GM23338 (cell line): Measurements from ENCODE around the gene EXOC3L2. TPM values are rescaled to one million over a fixed set of nuclear protein-coding genes. Genes with fewer than 3 reads are reported as not detected.

Experiments used
- ATAC-seq: fragments of 200-7000 bp; cut with Tn5 transposase; 3 replicates; pipeline ENCODE4 v1.9.1; 2020
- DNase-seq: peaks from one replicate; pipeline ENCODE4 v3.0.0-alpha.2; 2015; ENCODE audit warnings: low spot score
- H2AFZ ChIP-seq: fragments of 200-600 bp; sonication (generic); 2 replicates; pipeline ENCODE4 v1.8.0; 2016; ENCODE audit warnings: antibody characterized with exemption, mild to moderate bottlenecking, moderate library complexity
- H3F3A ChIP-seq: fragments of 200-600 bp; sonication (generic); replicated peaks from 2 replicates; pipeline ENCODE4 v1.8.0; 2017; ENCODE audit warnings: antibody characterized with exemption, mixed run types, low read depth
- H3K27ac ChIP-seq: fragments of 200-600 bp; sonication (generic); 2 replicates; pipeline ENCODE4 v1.6.1; 2016; ENCODE audit warnings: low read depth
- H3K27me3 ChIP-seq: fragments of 200-600 bp; sonication (generic); 2 replicates; pipeline ENCODE4 v1.8.0; 2016; ENCODE audit warnings: mild to moderate bottlenecking, mixed run types, moderate library complexity; ENCODE audit not compliant: insufficient read depth
- H3K36me3 ChIP-seq: fragments of 200-600 bp; sonication (generic); 2 replicates; pipeline ENCODE4 v1.8.0; 2016; ENCODE audit warnings: mild to moderate bottlenecking; ENCODE audit not compliant: insufficient read depth
- H3K4me1 ChIP-seq: fragments of 200-600 bp; sonication (generic); 2 replicates; pipeline ENCODE4 v1.8.0; 2016; ENCODE audit warnings: mild to moderate bottlenecking, moderate library complexity; ENCODE audit not compliant: insufficient read depth
- H3K4me2 ChIP-seq: fragments of 200-600 bp; sonication (generic); 2 replicates; pipeline ENCODE4 v1.7.1; 2017; ENCODE audit warnings: mixed run types
- H3K4me3 ChIP-seq: fragments of 200-600 bp; sonication (generic); 2 replicates; pipeline ENCODE4 v1.6.1; 2016; ENCODE audit warnings: mixed run types
- H3K79me2 ChIP-seq: fragments of 200-600 bp; sonication (generic); replicated peaks from 2 replicates; pipeline ENCODE4 v1.8.0; 2017; ENCODE audit warnings: mild to moderate bottlenecking; ENCODE audit not compliant: insufficient read depth
- H3K9me2 ChIP-seq: fragments of 200-600 bp; sonication (generic); 2 replicates; pipeline ENCODE4 v1.8.0; 2017; ENCODE audit not compliant: insufficient read depth
- H4K20me1 ChIP-seq: fragments of 200-600 bp; sonication (generic); replicated peaks from 2 replicates; pipeline ENCODE4 v1.8.0; 2017; ENCODE audit warnings: mild to moderate bottlenecking; ENCODE audit not compliant: insufficient read depth
- H3K27ac Mint-ChIP-seq: 2 replicates; pipeline ENCODE4 v1.8.0; 2020; ENCODE audit warnings: inconsistent platforms, mild to moderate bottlenecking, moderate library complexity, mixed read lengths
- H3K27me3 Mint-ChIP-seq: 3 replicates; pipeline ENCODE4 v1.8.0; 2022; ENCODE audit warnings: low read depth, mild to moderate bottlenecking, moderate library complexity, mixed read lengths, inconsistent platforms; ENCODE audit not compliant: insufficient read depth, poor library complexity
- H3K36me3 Mint-ChIP-seq: 3 replicates; pipeline ENCODE4 v1.8.0; 2021; ENCODE audit warnings: low read depth, mild to moderate bottlenecking, inconsistent platforms, moderate library complexity, mixed read lengths
- H3K4me1 Mint-ChIP-seq: 3 replicates; pipeline ENCODE4 v1.8.0; 2020; ENCODE audit warnings: mild to moderate bottlenecking, inconsistent platforms, mixed read lengths
- H3K4me3 Mint-ChIP-seq: 3 replicates; pipeline ENCODE4 v1.8.0; 2021; ENCODE audit warnings: moderate library complexity, mild to moderate bottlenecking, inconsistent platforms, mixed read lengths
- H3K9me3 Mint-ChIP-seq: 3 replicates; pipeline ENCODE4 v1.8.0; 2020; ENCODE audit warnings: moderate library complexity, mild to moderate bottlenecking, inconsistent platforms, mixed read lengths
- CREB1 ChIP-seq: fragments of 250-450 bp; sonication (Bioruptor Pico); IDR thresholded peaks from 2 replicates; pipeline ENCODE4 v1.5.0; 2020; ENCODE audit warnings: low read depth, mild to moderate bottlenecking, moderate library complexity
- EZH2 ChIP-seq: fragments of 200-600 bp; sonication (generic); IDR thresholded peaks from one replicate; pipeline ENCODE4 v1.8.0; 2017; ENCODE audit warnings: antibody characterized with exemption, mild to moderate bottlenecking, low read depth; ENCODE audit not compliant: unreplicated experiment
- POLR2AphosphoS5 ChIP-seq: IDR thresholded peaks from 2 replicates; pipeline ENCODE4 v1.6.1; 2016; ENCODE audit warnings: antibody characterized with exemption, low read depth
- ZNF114 ChIP-seq: fragments of 250-450 bp; sonication (Bioruptor Pico); IDR thresholded peaks from 2 replicates; pipeline ENCODE4 v1.5.0; 2020; ENCODE audit warnings: mild to moderate bottlenecking, moderate library complexity
- polyA plus RNA-seq: library from polyadenylated mRNA; unstranded; fragments of >200 nt; fragmentation: Nextera tagmentation; extraction: Ambion mirVana; gene quantifications from 2 replicates; pipeline ENCODE4 v1.2.1, GENCODE V29; 2016
- total RNA-seq: library from RNA; depleted of rRNA; stranded (reverse); fragments of >200 nt; shearing (Covaris generic); gene quantifications from 2 replicates; pipeline ENCODE4 v1.2.3, GENCODE V29; 2014
- TF ChIP-seq, protein P1 (sequence below): fragments of 250-450 bp; sonication (Bioruptor Pico); IDR thresholded peaks from 2 replicates; pipeline ENCODE4 v1.5.0; 2020; ENCODE audit warnings: mild to moderate bottlenecking, moderate library complexity
- TF ChIP-seq, protein P2 (sequence below), 2 experiments: fragments of 200-600 bp in 1 of 2; sonication (generic) in 1 of 2; conservative IDR thresholded peaks; 2 replicates each; pipeline versions ENCODE4 v1.5.1 to v1.6.1; 2016 to 2017; ENCODE audit warnings: antibody characterized with exemption in 2 of 2, low read depth in 2 of 2, mild to moderate bottlenecking in 2 of 2, moderate library complexity in 1 of 2

EXOC3L2 gene
- total and polyA plus RNA-seq, 2 experiments from 2014 or later: 2.8 to 3.2 TPM

DNA sequence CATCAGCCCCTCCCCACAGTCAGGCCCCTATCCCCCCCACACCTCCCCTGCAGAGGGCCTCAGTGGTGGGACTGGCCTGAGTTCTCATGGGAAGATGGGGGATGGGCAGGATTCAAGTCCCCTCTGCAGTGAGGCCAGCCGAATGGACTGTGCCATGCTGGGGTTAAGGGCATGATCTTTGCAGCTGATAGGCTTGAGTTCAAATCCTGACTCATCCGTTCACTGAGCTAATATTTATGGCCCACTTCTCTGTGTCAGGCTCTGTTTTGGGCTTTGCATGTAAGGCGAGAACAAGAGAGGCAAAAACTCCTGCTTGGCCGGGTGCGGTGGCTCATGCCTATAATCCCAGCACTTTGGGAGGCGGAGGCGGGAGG is 26.5 kb upstream of the EXOC3L2 start (continued):
- TF ChIP-seq, protein P1, sequence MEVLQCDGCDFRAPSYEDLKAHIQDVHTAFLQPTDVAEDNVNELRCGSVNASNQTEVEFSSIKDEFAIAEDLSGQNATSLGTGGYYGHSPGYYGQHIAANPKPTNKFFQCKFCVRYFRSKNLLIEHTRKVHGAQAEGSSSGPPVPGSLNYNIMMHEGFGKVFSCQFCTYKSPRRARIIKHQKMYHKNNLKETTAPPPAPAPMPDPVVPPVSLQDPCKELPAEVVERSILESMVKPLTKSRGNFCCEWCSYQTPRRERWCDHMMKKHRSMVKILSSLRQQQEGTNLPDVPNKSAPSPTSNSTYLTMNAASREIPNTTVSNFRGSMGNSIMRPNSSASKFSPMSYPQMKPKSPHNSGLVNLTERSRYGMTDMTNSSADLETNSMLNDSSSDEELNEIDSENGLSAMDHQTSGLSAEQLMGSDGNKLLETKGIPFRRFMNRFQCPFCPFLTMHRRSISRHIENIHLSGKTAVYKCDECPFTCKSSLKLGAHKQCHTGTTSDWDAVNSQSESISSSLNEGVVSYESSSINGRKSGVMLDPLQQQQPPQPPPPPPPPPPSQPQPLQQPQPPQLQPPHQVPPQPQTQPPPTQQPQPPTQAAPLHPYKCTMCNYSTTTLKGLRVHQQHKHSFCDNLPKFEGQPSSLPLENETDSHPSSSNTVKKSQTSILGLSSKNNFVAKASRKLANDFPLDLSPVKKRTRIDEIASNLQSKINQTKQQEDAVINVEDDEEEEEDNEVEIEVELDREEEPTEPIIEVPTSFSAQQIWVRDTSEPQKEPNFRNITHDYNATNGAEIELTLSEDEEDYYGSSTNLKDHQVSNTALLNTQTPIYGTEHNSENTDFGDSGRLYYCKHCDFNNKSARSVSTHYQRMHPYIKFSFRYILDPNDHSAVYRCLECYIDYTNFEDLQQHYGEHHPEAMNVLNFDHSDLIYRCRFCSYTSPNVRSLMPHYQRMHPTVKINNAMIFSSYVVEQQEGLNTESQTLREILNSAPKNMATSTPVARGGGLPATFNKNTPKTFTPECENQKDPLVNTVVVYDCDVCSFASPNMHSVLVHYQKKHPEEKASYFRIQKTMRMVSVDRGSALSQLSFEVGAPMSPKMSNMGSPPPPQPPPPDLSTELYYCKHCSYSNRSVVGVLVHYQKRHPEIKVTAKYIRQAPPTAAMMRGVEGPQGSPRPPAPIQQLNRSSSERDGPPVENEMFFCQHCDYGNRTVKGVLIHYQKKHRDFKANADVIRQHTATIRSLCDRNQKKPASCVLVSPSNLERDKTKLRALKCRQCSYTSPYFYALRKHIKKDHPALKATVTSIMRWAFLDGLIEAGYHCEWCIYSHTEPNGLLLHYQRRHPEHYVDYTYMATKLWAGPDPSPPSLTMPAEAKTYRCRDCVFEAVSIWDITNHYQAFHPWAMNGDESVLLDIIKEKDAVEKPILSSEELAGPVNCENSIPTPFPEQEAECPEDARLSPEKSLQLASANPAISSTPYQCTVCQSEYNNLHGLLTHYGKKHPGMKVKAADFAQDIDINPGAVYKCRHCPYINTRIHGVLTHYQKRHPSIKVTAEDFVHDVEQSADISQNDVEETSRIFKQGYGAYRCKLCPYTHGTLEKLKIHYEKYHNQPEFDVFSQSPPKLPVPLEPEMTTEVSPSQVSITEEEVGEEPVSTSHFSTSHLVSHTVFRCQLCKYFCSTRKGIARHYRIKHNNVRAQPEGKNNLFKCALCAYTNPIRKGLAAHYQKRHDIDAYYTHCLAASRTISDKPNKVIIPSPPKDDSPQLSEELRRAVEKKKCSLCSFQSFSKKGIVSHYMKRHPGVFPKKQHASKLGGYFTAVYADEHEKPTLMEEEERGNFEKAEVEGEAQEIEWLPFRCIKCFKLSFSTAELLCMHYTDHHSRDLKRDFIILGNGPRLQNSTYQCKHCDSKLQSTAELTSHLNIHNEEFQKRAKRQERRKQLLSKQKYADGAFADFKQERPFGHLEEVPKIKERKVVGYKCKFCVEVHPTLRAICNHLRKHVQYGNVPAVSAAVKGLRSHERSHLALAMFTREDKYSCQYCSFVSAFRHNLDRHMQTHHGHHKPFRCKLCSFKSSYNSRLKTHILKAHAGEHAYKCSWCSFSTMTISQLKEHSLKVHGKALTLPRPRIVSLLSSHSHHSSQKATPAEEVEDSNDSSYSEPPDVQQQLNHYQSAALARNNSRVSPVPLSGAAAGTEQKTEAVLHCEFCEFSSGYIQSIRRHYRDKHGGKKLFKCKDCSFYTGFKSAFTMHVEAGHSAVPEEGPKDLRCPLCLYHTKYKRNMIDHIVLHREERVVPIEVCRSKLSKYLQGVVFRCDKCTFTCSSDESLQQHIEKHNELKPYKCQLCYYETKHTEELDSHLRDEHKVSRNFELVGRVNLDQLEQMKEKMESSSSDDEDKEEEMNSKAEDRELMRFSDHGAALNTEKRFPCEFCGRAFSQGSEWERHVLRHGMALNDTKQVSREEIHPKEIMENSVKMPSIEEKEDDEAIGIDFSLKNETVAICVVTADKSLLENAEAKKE: no peak
- TF ChIP-seq CREB1 (CRISPR knock-in tag) (no peak), ZNF114 (CRISPR knock-in tag) (no peak), POLR2AphosphoS5 (no peak)

DNA sequence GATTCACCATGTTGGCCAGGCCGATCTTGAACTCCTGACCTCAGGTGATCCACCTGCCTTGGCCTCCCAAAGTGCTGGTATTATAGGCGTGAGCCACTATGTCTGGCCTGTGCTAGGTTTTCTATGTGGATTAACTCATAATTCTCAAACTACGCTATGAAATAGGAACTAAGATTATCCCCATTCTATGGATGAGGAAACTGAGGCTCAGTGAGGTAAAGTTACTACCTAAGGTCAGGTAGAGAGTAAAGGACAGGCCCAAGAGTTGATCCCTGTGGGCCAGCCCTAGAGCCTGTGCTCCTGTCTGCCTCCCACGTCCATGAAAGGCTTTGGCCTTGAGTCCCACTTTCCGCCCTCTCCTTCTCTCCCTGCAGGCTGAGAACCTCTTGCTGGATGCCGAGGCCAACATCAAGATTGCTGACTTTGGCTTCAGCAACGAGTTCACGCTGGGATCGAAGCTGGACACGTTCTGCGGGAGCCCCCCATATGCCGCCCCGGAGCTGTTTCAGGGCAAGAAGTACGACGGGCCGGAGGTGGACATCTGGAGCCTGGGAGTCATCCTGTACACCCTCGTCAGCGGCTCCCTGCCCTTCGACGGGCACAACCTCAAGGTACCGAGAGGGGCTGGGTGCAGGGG is 26.0 kb upstream of the EXOC3L2 start:
- Mint-ChIP-seq H3K4me1 (no peaks in the 10 kb centered on the region; the same call in 2 of the 3 replicates), H3K27me3 (peaks cover under 1% of the 10 kb centered on the region), H3K27ac (no peak overlapping the region), H3K4me3 (no peak overlapping the region), H3K36me3 (peaks cover 13% of the 10 kb centered on the region; the same call in 1 of the 3 replicates), H3K9me3 (no peaks in the 10 kb centered on the region)
- Histone ChIP-seq H3K27me3 (no peaks in the 10 kb centered on the region), H3K4me1 (no peaks in the 10 kb centered on the region), H3K79me2 (no peaks in the 10 kb centered on the region), H3K27ac (no peak overlapping the region), H3K4me2 (no peak overlapping the region), H3K9me2 (no peaks in the 10 kb centered on the region), H2AFZ (no peak overlapping the region), H3F3A (no peaks in the 10 kb centered on the region), H4K20me1 (0 out of 2 replicates have a peak, but pooled peaks cover 3% of the 10 kb centered on the region), H3K4me3 (no peak overlapping the region), H3K36me3 (0 out of 2 replicates have a peak, but pooled peaks cover 4% of the 10 kb centered on the region)
- DNase-seq: no peak
- ATAC-seq: no peak
- TF ChIP-seq, protein P2, sequence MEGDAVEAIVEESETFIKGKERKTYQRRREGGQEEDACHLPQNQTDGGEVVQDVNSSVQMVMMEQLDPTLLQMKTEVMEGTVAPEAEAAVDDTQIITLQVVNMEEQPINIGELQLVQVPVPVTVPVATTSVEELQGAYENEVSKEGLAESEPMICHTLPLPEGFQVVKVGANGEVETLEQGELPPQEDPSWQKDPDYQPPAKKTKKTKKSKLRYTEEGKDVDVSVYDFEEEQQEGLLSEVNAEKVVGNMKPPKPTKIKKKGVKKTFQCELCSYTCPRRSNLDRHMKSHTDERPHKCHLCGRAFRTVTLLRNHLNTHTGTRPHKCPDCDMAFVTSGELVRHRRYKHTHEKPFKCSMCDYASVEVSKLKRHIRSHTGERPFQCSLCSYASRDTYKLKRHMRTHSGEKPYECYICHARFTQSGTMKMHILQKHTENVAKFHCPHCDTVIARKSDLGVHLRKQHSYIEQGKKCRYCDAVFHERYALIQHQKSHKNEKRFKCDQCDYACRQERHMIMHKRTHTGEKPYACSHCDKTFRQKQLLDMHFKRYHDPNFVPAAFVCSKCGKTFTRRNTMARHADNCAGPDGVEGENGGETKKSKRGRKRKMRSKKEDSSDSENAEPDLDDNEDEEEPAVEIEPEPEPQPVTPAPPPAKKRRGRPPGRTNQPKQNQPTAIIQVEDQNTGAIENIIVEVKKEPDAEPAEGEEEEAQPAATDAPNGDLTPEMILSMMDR (conservative IDR thresholded peaks at IDR 0.05; ENCODE audit: low read depth in 2 of 2): no peak
- TF ChIP-seq, protein P1: no peak
- no peak for TF ChIP-seq POLR2AphosphoS5
- TF ChIP-seq EZH2: no peak
